LNCAP (cell line): ENCODE results near the gene PRRC2B.

ENCODE experiments used
- CTCF ChIP-seq: fragments of 450-650 bp; IDR thresholded peaks from 2 replicates; pipeline ENCODE4 v1.5.1; 2017; ENCODE audit warnings: mild to moderate bottlenecking

PRRC2B gene

GRCh38 chr9:131517761-131518190 lies 123.9 kb downstream of the PRRC2B start:
- no peak for TF ChIP-seq CTCF

GRCh38 chr9:131518553-131518952 lies 124.7 kb downstream of the PRRC2B start:
- no peak for TF ChIP-seq CTCF

DNA sequence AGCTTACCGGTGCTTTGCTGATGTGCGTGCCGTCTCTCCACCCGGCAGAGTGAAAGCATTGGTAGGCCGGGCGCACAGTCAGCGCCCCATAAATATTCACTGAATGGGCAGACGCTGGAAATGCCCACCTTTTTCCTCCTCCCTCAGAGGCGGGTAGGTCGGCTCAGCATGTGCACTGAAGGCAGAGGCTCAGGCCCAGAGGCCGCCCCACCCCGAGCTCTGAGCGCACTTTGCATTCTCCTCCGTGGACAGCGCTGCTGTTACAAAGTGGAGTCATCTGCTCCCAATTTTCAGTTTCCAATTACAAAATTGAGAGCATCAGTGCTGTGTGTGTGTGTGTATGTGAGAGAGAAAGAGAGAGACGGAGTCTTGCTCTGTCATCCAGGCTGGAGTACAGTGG lies 126.6 kb downstream of the PRRC2B start:
- TF ChIP-seq CTCF = no peak

GRCh38 chr9:131521203-131521602 lies 127.3 kb downstream of the PRRC2B start:
- no peak for TF ChIP-seq CTCF

DNA sequence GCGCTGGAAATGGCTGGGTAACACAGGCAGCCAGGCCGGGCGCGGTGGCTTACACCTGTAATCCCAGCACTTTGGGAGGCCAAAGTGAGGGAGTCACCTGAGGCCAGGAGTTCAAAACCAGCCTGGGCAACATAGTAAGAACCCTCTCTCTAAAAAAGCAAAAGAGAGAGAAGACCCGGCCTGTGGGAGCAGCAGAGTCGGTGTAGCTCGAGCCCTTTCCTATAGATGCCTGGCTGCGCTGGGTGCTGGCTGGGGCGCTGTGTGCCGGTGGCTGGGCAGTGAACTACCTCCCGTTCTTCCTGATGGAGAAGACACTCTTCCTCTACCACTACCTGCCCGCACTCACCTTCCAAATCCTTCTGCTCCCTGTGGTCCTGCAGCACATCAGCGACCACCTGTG lies 127.9 kb downstream of the PRRC2B start:
- no peak for TF ChIP-seq CTCF

GRCh38 chr9:131522257-131523085 lies 128.6 kb downstream of the PRRC2B start:
- no peak for TF ChIP-seq CTCF

DNA sequence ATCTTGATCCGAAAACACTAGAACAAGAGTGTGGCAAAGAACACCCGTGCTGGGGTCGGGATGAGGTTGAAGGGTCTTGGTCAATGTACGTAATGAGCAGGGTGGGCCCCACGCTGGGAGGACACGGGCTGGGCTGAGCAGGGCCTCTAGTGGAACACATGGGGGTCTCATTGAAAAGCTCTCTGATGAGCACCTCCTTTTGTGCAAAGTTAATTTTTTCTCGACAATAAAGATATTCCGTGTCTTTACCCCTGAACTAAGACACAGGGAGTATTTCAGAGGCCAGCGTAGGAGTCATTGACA lies 129.2 kb downstream of the PRRC2B start:
- TF ChIP-seq CTCF = no peak
